ENCODE data around the gene KIF26B. TPM values are rescaled to one million over a fixed set of nuclear protein-coding genes. Genes with fewer than 3 reads are reported as not detected.

The KIF26B gene
- total and polyA plus RNA-seq, 2 experiments from 2014 or later: 0.03 to 0.76 TPM

DNA sequence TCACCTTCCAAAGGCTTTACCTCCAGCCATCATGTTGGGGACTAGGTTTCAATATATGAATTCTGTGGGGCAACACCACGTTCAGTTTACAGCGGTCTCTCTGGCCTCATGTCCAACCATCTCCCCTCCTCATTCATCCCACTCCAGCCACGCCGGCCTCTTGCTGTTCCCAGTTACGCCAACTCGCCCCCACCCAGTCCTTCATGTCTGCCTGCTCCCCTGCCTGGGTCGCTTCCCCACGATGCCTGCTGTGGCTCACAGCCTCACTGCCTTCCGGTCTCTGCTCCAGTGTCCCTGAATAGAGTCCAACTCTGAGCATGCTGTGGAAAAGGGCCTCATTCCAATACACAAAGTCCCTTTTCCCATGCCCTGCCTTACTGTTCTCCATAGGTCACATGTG lies 193.8 kb downstream of the KIF26B start:
- Histone ChIP-seq H3K27me3 (ENCODE audit: insufficient read depth) (no peaks in the 10 kb centered on the region), H3K9me2 (ENCODE audit: insufficient read depth) (peaks cover 5% of the 10 kb centered on the region; the same call in 1 of the 2 replicates), H3K4me3 (no peak overlapping the region), H3K79me2 (replicated peaks; ENCODE audit: insufficient read depth) (no peaks in the 10 kb centered on the region), H4K20me1 (replicated peaks; ENCODE audit: insufficient read depth) (no peaks in the 10 kb centered on the region), H3K4me1 (ENCODE audit: insufficient read depth) (no peaks in the 10 kb centered on the region), H3K36me3 (ENCODE audit: insufficient read depth) (no peaks in the 10 kb centered on the region), H3K4me2 (no peak overlapping the region), H3K27ac (ENCODE audit: low read depth) (no peak overlapping the region), H2AFZ (no peak overlapping the region), H3F3A (replicated peaks; ENCODE audit: low read depth) (no peaks in the 10 kb centered on the region)
- Mint-ChIP-seq H3K4me1 (peaks cover 6% of the 10 kb centered on the region; the same call in 2 of the 3 replicates), H3K4me3 (no peak overlapping the region), H3K27me3 (ENCODE audit: insufficient read depth, low read depth, poor library complexity) (peaks cover 4% of the 10 kb centered on the region), H3K36me3 (ENCODE audit: low read depth) (no peaks in the 10 kb centered on the region), H3K27ac (no peak overlapping the region), H3K9me3 (no peaks in the 10 kb centered on the region)
- DNase-seq (ENCODE audit: low spot score) (no peak), ATAC-seq (no peak)
- no peak for TF ChIP-seq ZNF331 (CRISPR knock-in tag; IDR thresholded peaks at IDR 0.05; ENCODE audit: low read depth)

DNA sequence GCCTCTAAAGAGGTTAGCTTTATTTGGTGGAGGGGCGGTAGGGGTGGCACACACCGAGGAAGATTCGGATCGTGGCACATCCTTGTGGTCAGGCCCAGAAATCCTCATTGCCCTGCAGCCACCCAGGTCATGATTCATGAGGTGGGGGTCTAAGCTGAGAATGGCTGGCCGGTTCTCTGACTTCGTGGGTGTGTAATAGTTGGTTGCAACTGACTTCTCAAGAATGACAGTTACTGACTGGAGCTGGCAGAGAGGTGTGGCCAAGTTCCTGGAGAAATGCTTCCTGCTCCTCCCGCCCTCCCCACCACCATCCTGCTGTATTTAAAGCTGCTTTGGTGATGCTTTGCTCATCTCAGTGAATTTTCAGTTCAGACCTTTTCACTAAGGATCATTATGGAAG lies 198.6 kb downstream of the KIF26B start:
- Histone ChIP-seq H3F3A (replicated peaks; ENCODE audit: low read depth) (no peaks in the 10 kb centered on the region), H4K20me1 (replicated peaks; ENCODE audit: insufficient read depth) (no peaks in the 10 kb centered on the region), H3K27me3 (ENCODE audit: insufficient read depth) (no peaks in the 10 kb centered on the region), H3K79me2 (replicated peaks; ENCODE audit: insufficient read depth) (no peaks in the 10 kb centered on the region), H3K4me2 (no peak overlapping the region), H3K4me1 (ENCODE audit: insufficient read depth) (no peaks in the 10 kb centered on the region), H3K4me3 (no peak overlapping the region), H3K9me2 (ENCODE audit: insufficient read depth) (peaks cover 5% of the 10 kb centered on the region; the same call in 1 of the 2 replicates), H2AFZ (no peak overlapping the region), H3K36me3 (ENCODE audit: insufficient read depth) (no peaks in the 10 kb centered on the region), H3K27ac (ENCODE audit: low read depth) (no peak overlapping the region)
- Mint-ChIP-seq H3K4me3 (no peak overlapping the region), H3K9me3 (no peaks in the 10 kb centered on the region), H3K27me3 (ENCODE audit: insufficient read depth, low read depth, poor library complexity) (no peaks in the 10 kb centered on the region), H3K4me1 (no peaks in the 10 kb centered on the region), H3K27ac (no peak overlapping the region), H3K36me3 (ENCODE audit: low read depth) (no peaks in the 10 kb centered on the region)
- ATAC-seq (no peak), DNase-seq (ENCODE audit: low spot score) (no peak)
- TF ChIP-seq CREB1 (CRISPR knock-in tag; IDR thresholded peaks at IDR 0.05; ENCODE audit: low read depth) (no peak), STAT1 (IDR thresholded peaks at IDR 0.05; ENCODE audit: unreplicated experiment) (no peak), JUNB (IDR thresholded peaks at IDR 0.05; ENCODE audit: unreplicated experiment) (no peak), NANOG (IDR thresholded peaks at IDR 0.05; ENCODE audit: borderline replicate concordance) (no peak), EZH2phosphoT487 (IDR thresholded peaks at IDR 0.05; ENCODE audit: unreplicated experiment) (no peak), POLR2AphosphoS5 (IDR thresholded peaks at IDR 0.05; ENCODE audit: low read depth) (no peak), ZNF331 (CRISPR knock-in tag; IDR thresholded peaks at IDR 0.05; ENCODE audit: low read depth) (no peak)
- TF ChIP-seq, protein P1, sequence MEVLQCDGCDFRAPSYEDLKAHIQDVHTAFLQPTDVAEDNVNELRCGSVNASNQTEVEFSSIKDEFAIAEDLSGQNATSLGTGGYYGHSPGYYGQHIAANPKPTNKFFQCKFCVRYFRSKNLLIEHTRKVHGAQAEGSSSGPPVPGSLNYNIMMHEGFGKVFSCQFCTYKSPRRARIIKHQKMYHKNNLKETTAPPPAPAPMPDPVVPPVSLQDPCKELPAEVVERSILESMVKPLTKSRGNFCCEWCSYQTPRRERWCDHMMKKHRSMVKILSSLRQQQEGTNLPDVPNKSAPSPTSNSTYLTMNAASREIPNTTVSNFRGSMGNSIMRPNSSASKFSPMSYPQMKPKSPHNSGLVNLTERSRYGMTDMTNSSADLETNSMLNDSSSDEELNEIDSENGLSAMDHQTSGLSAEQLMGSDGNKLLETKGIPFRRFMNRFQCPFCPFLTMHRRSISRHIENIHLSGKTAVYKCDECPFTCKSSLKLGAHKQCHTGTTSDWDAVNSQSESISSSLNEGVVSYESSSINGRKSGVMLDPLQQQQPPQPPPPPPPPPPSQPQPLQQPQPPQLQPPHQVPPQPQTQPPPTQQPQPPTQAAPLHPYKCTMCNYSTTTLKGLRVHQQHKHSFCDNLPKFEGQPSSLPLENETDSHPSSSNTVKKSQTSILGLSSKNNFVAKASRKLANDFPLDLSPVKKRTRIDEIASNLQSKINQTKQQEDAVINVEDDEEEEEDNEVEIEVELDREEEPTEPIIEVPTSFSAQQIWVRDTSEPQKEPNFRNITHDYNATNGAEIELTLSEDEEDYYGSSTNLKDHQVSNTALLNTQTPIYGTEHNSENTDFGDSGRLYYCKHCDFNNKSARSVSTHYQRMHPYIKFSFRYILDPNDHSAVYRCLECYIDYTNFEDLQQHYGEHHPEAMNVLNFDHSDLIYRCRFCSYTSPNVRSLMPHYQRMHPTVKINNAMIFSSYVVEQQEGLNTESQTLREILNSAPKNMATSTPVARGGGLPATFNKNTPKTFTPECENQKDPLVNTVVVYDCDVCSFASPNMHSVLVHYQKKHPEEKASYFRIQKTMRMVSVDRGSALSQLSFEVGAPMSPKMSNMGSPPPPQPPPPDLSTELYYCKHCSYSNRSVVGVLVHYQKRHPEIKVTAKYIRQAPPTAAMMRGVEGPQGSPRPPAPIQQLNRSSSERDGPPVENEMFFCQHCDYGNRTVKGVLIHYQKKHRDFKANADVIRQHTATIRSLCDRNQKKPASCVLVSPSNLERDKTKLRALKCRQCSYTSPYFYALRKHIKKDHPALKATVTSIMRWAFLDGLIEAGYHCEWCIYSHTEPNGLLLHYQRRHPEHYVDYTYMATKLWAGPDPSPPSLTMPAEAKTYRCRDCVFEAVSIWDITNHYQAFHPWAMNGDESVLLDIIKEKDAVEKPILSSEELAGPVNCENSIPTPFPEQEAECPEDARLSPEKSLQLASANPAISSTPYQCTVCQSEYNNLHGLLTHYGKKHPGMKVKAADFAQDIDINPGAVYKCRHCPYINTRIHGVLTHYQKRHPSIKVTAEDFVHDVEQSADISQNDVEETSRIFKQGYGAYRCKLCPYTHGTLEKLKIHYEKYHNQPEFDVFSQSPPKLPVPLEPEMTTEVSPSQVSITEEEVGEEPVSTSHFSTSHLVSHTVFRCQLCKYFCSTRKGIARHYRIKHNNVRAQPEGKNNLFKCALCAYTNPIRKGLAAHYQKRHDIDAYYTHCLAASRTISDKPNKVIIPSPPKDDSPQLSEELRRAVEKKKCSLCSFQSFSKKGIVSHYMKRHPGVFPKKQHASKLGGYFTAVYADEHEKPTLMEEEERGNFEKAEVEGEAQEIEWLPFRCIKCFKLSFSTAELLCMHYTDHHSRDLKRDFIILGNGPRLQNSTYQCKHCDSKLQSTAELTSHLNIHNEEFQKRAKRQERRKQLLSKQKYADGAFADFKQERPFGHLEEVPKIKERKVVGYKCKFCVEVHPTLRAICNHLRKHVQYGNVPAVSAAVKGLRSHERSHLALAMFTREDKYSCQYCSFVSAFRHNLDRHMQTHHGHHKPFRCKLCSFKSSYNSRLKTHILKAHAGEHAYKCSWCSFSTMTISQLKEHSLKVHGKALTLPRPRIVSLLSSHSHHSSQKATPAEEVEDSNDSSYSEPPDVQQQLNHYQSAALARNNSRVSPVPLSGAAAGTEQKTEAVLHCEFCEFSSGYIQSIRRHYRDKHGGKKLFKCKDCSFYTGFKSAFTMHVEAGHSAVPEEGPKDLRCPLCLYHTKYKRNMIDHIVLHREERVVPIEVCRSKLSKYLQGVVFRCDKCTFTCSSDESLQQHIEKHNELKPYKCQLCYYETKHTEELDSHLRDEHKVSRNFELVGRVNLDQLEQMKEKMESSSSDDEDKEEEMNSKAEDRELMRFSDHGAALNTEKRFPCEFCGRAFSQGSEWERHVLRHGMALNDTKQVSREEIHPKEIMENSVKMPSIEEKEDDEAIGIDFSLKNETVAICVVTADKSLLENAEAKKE (CRISPR knock-in tag; IDR thresholded peaks at IDR 0.05): no peak
- TF ChIP-seq, protein P2, sequence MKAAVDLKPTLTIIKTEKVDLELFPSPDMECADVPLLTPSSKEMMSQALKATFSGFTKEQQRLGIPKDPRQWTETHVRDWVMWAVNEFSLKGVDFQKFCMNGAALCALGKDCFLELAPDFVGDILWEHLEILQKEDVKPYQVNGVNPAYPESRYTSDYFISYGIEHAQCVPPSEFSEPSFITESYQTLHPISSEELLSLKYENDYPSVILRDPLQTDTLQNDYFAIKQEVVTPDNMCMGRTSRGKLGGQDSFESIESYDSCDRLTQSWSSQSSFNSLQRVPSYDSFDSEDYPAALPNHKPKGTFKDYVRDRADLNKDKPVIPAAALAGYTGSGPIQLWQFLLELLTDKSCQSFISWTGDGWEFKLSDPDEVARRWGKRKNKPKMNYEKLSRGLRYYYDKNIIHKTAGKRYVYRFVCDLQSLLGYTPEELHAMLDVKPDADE (IDR thresholded peaks at IDR 0.05): no peak
- TF ChIP-seq, protein P3, sequence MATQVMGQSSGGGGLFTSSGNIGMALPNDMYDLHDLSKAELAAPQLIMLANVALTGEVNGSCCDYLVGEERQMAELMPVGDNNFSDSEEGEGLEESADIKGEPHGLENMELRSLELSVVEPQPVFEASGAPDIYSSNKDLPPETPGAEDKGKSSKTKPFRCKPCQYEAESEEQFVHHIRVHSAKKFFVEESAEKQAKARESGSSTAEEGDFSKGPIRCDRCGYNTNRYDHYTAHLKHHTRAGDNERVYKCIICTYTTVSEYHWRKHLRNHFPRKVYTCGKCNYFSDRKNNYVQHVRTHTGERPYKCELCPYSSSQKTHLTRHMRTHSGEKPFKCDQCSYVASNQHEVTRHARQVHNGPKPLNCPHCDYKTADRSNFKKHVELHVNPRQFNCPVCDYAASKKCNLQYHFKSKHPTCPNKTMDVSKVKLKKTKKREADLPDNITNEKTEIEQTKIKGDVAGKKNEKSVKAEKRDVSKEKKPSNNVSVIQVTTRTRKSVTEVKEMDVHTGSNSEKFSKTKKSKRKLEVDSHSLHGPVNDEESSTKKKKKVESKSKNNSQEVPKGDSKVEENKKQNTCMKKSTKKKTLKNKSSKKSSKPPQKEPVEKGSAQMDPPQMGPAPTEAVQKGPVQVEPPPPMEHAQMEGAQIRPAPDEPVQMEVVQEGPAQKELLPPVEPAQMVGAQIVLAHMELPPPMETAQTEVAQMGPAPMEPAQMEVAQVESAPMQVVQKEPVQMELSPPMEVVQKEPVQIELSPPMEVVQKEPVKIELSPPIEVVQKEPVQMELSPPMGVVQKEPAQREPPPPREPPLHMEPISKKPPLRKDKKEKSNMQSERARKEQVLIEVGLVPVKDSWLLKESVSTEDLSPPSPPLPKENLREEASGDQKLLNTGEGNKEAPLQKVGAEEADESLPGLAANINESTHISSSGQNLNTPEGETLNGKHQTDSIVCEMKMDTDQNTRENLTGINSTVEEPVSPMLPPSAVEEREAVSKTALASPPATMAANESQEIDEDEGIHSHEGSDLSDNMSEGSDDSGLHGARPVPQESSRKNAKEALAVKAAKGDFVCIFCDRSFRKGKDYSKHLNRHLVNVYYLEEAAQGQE (IDR thresholded peaks at IDR 0.05; ENCODE audit: unreplicated experiment): no peak
